Cardiac fibroblast (primary cell): ENCODE results near the gene MATN3.

Experiments
- DNase-seq, 2 donors: peaks; one replicate each; pipeline versions ENCODE4 v3.0.0 to v3.0.0-alpha.2; 2010; ENCODE audit warnings: low read depth in 2 of 2
- H3K4me3 ChIP-seq, 2 donors: replicated peaks in 1 of 2; 1 replicate in 1 of 2; 2 replicates in 1 of 2; pipeline ENCODE4 v1.5.1; 2011; ENCODE audit warnings: low read depth in 2 of 2, low read length in 2 of 2, mild to moderate bottlenecking in 2 of 2, moderate library complexity in 1 of 2
- TF ChIP-seq, protein P1 (sequence below): IDR thresholded peaks from one replicate; pipeline ENCODE4 v1.5.1; 2011; ENCODE audit warnings: low read depth, mild to moderate bottlenecking, low read length, inconsistent platforms

MATN3 gene

DNA sequence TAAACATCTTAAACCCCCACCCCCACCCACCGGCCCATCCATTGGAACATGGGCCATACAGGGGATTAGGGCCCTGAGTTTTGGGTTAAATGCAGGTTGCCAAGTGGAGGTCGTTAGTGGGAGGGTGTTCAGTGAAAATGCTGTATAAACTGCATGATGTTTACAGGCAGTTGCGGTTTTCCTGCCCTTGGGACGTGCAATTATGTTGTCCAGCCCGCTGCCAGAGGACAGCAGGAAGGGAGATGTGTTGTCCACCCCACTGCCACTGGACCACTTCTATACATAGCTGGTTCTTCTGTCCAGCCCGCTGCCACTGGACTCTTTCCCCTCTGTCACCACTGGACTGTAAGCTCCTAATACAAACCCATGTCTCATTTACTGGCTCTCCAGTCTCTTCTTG lies 41.7 kb upstream of the MATN3 start:
- TF ChIP-seq, protein P1, sequence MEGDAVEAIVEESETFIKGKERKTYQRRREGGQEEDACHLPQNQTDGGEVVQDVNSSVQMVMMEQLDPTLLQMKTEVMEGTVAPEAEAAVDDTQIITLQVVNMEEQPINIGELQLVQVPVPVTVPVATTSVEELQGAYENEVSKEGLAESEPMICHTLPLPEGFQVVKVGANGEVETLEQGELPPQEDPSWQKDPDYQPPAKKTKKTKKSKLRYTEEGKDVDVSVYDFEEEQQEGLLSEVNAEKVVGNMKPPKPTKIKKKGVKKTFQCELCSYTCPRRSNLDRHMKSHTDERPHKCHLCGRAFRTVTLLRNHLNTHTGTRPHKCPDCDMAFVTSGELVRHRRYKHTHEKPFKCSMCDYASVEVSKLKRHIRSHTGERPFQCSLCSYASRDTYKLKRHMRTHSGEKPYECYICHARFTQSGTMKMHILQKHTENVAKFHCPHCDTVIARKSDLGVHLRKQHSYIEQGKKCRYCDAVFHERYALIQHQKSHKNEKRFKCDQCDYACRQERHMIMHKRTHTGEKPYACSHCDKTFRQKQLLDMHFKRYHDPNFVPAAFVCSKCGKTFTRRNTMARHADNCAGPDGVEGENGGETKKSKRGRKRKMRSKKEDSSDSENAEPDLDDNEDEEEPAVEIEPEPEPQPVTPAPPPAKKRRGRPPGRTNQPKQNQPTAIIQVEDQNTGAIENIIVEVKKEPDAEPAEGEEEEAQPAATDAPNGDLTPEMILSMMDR, result no peak
- H3K4me3 ChIP-seq, result no peak overlapping the region
- DNase-seq, result no peak

DNA sequence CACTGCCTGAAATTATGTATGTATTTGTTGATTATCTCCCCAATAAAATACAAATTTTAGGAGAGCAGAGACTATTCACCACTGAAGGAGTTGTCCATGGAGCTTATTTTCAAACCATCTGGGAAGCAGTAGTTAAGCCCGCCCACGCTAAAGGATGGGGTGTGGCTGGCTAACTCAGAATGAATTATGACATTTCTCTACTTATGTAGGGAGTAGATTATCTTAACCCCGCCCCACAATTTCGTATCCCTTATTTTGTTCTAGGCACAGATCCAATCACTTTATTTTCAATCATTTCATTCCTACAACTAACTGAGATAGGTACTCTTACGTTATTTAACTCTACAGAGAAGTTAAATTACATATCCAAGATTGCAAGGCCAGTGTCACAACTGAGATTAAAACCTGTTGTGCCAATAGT lies 40.4 kb upstream of the MATN3 start:
- peak overlapping the region; percentile 88 to 91 for H3K4me3 ChIP-seq
- TF ChIP-seq, protein P1, result no peak
- peak; percentile 88 to 92 for DNase-seq

DNA sequence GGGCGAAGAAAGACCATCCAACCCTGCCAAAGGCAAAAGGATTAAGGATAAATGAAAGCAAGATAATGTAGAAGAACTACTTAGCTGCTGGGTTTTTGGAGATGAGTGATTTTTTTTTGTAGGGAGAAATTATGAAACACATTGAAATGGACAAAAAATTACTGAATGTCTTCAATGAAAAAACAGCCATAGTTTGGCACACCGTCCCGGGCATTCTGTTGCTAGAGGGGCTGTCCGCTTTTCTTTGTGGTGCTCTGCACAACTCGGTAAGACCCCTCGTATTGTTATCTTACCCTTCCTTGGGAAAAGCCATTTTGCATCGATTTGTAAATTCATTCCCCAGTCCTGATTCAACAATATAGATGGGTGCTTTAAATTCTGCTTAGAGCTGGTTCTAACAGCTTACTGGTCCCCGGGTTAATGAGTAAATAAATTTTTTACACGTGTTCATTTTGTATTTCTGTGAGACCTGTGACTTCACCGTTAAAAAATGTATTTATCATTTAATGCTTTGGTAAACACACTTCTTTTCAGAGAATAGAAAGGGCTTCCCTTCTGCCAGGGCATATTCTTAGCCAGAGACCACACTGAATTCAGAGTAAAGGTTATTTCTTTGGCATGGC lies 39.9 kb upstream of the MATN3 start:
- DNase-seq, result peak; percentile 39 to 63
- H3K4me3 ChIP-seq, result peak overlapping the region; percentile 88 to 91
- TF ChIP-seq, protein P1, result no peak

DNA sequence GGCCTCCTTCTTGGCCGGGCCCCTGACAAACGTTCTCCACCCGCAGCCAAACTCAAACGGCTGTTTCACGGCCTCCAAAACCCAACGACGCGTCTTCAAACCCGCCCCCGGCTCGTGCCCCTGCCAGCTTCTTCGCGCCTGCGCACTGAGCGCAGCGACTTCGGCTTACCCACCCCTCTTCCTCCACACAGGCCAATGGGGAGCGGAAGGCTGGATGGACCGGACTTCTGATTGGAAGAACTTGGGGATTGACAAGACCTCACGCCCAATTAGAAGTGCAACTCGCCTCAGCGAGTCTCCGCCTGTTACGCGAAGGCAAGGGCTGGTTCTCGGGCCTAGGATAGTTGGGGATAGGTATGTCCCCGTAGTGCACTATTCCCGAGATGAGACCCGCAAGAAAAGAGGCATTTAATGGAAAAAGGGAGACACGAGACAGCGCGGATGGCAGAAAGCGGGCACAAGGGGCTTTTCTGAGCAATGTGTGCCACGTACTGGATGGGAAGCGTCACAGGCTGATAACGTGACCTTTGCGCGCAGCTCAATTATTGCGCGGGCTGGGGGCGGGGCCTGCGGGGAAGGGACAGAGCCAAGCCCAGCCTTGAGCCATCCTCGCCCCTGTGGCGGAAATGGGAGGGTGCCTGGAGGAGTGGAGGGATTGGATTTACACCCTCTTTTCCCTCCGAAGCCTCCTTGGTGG lies 39.2 kb upstream of the MATN3 start, which contains the start of gene LAPTM4A:
Gene LAPTM4A, minus strand, starts transcription at position 97 of the 697 bp plus-strand sequence. CDS start 108 bp downstream, outside the sequence.
- peak; percentile 100 for DNase-seq
- peak within 1 kb of the TSS; percentile 88 to 91 for H3K4me3 ChIP-seq
- TF ChIP-seq, protein P1, result no peak

DNA sequence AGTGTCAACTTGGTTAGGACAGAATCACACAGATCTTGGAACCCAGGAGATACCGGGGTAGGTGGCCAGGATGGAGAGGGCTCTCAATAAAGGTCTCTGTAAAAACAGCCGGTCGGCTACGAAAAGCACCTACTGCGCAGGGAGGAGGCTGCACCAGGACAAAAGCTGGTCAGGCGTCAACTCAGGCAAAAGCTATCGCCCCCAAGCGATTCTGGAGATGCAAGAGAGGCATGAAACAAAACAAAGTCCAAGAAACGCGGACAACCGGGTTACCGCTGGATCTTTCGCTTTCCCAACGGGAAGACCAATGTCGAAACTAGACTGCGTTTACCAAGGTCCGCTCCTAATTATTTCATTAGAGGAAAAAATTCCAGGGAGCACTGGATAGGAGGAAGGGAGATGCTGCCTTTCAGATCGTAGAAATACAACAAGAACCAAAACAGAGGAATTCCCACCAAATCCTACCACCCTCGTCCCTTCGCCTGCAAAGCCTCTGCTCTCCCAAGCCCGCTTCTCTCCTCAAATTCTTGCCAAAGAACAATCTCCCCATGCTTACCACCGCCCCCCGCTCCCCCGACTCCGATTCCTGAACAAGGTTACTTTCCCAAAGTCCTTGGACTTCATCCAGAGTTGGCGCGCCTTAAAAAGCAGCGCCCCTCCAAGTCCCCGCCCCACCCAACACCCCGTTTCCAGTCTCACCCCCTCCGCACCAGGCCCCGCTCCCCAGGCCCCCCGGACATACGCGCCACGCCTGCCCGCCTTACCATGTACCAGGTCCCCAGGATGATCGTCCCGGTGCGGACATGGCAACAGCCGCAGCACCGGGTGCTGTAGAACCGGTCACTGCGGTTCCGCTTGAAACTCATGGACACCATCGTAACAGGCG lies 38.4 kb upstream of the MATN3 start:
- peak; percentile 67 to 74 for DNase-seq
- TF ChIP-seq, protein P1, result no peak
- H3K4me3 ChIP-seq, result peak overlapping the region; percentile 88 to 91

DNA sequence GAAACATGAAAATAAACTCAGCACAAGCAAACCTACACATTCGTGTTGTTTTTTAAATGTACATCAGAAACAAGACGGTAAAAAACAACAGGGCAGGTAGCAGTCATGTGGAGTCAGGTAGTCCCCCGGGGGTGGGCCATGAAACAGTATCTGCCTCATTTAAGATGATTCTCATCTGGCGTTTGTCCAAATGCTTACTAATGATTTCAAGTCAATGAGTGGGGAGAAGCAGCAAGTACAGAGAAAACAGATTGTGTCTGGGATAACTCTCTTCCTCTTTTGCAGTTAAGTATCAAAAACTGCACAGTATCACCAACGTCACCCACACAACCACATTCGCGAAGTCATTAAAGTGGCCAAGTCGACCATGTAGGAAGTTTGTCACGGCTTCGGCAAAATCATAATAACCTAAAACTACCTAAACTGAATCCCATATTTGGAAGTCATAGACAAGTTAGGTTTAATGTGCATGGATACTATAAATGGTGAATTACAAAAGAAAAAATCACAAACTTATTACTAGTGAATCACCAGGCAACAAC lies 37.7 kb upstream of the MATN3 start:
- peak overlapping the region; percentile 88 to 91 for H3K4me3 ChIP-seq
- DNase-seq, result peak; percentile 71 to 81
- TF ChIP-seq, protein P1, result no peak
